NK-92 (cell line): ENCODE results near the gene BEX3.
"Not testable (repeated sequence)": the region's sequence is repeated elsewhere in the genome, so short reads cannot be mapped to it uniquely, and the experiment has no call there.

Experiments used
- DNase-seq: peaks from one replicate; lab custom pipeline; 2025; ENCODE audit not compliant: unreplicated experiment; lab: John Stamatoyannopoulos, UW

Gene BEX3

GRCh38 chrX:103378990-103379389 lies 2.7 kb downstream of the BEX3 start:
- DNase-seq: no peak

DNA sequence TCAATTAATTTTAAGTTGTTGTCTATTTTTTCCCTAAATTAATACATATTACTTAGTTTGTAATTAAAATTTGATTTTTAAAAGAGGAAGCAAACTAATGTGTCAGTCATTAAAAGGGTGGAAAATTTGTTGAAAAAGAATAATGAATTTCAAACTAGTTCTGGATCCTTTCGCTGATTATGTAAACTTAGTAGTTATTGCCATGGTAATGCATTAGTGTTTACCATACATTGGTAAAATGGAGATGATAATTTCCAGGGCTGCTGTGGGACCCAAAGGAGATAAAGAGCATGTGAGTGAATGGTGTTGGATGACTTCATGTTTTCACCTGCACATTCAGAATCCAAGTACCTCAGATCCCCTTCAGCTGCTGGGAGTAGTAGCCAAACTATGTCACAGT lies 6.5 kb downstream of the BEX3 start:
- DNase-seq: no peak

DNA sequence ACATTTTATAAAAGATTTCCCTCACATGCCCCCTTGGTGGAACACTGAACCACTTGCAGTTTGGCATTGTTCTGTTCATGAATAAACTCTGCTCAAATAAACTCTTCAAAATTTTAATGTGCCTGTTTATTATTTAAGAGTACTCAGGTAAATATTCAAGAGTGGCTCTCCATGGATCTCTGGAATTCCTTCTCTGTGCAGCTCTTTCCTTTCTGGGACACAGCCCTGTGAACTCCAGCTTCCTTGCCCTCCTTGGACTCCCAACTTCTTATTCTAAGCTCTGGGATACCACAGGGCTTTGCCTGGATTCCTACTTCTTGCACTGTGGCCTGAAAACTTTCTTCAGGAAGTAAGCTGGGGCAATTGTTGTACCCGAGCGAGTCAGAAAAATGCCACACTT lies 8.3 kb downstream of the BEX3 start:
- no peak for DNase-seq

DNA sequence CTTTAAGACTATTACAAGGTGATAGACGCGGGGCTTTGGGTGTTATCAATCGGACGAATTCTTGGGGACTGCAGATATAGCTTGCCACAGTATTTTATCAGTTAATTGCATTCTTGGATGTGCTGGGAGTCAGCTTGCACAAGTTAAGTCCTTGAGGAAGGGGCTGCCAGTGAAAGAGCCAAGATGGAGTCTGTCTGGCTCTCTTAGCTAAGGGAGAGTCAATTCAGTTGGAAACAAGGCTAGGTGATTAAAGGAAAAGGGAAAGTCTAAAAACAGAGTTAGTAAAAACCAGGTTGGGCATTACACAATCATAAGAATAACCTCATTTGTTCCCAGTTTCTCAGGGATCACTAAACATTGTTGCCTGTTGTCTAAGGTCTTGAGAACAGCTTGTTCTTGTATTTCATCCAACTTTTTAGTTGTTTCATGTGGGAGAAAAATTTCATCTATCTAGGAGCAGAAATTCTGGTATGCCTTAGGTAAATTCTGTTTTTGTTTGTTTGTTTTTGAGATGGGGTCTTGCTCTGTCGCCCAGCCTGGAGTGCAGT lies 9.0 kb downstream of the BEX3 start:
- not testable (repeated sequence) for DNase-seq

DNA sequence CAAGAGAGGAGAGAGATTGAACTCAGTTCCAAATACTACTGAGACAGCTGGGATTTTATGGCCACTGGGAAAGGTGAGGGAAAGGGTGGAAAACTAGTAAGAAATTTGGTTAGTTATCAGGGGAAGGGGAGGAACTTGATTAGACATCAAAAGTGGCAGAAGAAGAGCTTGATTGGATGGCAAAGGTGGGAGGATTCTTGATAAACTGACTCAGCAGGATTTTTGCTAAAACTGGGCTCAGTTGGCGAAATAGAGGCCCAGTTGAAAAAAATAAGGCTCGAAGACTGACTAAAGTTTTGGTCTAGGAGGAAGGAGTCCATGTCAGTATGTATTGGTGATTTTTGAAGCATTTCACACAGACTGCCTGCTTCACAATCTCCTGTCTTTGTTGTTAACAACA lies 10.0 kb downstream of the BEX3 start:
- no peak for DNase-seq

DNA sequence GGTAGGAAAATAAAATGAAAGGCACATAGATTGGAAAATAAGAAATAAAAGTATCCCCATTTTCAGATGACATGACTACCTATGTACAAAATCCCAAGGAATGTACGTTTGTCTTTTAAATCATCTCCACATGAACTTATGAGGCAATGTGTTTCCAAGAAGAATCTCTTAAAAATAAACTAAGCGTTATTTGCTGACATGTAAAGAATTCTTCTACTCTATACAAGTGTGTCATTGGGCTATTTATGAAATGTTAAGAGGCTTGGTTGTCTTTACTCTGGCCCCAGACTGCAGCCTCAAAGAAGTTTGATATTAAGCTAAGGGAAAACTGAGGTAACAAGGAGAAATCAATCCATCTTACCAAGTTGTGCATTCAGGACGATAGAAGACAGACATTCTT lies 17.1 kb downstream of the BEX3 start:
- DNase-seq: no peak

DNA sequence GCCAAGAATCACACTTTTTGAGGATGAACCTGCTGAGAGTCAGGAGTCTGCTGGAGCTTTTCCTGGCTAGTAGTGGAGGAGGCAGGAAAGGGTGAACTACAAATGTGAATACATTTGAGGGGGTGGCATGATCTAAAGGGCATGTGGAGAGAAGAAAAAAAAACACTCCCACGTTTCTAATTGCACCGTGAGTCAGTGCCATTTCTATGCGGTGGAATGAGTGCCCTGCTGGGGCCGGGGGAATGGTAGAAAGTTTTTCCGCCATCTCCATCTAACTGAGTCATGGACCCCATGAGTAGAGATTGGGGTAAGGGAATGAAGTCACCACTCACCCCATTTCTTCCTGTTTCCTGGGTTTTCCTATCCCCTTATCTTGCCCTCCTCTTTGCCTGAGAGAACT lies 19.8 kb downstream of the BEX3 start:
- DNase-seq: no peak

GRCh38 chrX:103396660-103397059 lies 20.3 kb downstream of the BEX3 start:
- no peak for DNase-seq

DNA sequence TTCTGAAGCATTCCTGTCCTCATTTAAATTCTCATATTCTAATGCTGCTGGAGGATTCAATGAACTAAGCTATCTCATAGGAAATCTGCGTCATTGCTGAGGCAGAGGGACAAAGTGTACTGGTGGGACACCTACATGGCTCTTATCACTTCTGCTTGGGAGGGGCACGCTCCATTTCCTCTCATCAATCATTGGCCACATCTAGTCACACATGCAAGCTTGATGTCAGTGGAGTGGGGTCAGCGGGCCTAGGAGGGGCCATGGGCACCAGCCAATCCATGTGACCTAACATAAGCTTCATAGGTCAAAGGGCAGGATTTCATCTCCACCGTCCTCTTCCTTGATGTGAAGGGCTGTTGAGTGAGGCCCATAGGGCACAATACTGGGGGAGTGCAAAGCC lies 21.4 kb downstream of the BEX3 start:
- no peak for DNase-seq

DNA sequence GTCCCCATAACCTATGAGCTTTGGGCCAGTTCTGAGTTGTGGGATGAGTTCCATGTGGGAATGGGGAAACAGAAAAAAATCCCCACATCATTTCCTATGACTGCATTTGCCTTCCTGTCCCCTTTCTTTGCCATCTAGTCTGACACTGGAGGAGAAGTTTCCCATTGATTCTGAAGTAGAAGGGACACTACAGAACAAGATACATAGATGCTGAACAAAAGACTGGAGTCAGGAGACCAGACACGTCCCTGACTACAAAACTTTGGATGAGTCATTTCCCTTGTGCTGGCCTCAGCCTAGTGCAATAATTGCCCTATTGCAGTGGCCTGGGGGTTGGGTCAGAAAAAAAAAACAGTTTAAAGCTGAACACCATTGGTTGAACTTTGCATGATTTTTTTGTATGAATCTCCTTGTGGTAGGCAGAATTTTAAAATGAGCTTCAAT lies 22.1 kb downstream of the BEX3 start:
- DNase-seq: no peak

DNA sequence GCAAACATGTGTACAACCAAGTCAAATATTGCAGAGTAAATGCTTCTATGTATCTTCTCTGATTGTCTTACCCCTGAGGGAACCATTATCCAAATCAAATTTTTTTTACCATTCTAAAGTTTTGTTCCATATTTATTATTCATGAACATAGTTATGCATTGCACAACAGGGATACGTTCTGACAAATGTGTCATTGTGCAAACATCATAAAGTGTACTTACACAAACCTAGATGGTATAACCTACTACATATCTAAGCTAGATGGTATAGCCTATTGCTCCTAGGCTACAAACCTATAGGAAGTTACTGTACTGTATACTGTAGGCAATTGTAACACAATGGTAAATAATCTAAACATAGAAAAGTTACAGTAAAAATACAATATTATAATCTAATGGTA lies 23.4 kb downstream of the BEX3 start:
- DNase-seq: no peak

- no peak for DNase-seq
Measured at GRCh38 chrX:103400931-103401330, 24.6 kb downstream of the BEX3 start.

- DNase-seq: no peak
Measured at GRCh38 chrX:103404231-103405008, 28.1 kb downstream of the BEX3 start.

DNA sequence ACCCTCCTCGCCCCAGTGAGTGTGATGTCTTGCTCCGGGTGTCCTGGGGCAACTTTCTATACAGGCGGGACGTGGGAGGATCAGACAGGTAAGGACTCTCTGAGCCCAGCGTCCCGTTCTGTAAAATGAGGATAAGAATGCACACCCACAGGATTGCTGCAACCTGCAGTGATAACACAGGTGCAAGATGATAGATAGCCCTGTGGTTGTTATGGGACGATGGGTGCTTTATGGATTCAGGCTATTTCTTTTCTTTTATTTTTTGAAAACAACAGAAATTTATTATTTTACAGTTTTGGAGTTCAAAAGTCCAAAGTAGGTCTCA lies 28.6 kb downstream of the BEX3 start:
- no peak for DNase-seq

- no peak for DNase-seq
Measured at GRCh38 chrX:103406256-103406655, 29.9 kb downstream of the BEX3 start.

GRCh38 chrX:103407776-103408175 lies 31.4 kb downstream of the BEX3 start:
- no peak for DNase-seq

DNA sequence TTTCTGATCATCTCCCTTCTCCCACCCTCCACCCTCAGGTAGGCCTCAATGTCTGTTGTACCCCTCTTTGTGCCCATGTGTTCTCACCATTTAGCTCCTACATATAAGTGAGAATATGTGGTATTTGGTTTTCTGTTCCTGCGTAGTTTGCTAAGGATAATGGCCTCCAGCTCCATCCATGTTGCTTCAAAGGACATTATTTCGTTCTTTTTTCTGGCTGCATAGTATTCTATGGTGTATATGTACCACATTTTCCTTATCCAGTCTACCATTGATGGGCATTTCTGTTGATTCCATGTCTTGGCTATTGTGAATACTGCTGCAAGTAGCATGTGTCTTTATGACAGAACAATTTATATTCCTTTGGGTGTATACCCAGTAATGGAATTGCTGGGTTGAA lies 35.4 kb downstream of the BEX3 start:
- not testable (repeated sequence) for DNase-seq

GRCh38 chrX:103413705-103414387 lies 37.5 kb downstream of the BEX3 start:
- no peak for DNase-seq

- no peak for DNase-seq
Measured at GRCh38 chrX:103414561-103414960, 38.2 kb downstream of the BEX3 start.

DNA sequence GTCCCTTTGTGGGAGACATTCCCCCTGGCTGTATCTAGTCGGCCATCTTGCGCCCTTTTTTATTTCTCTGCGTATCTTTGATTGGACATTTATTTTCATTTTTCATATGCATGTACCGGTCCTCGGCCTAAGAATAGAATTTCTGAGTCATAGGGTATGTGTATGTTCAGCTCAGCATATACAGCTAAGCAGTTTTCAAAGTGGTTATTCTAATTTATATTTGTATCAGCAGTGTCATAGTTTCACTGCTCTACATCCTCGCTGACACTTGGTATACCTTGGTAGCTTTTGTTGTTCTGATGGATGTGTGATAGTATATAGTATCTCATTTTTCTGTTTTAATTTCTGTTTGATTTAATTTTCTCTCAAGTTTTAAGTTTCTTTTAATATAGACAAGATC lies 38.7 kb downstream of the BEX3 start:
- DNase-seq: no peak

DNA sequence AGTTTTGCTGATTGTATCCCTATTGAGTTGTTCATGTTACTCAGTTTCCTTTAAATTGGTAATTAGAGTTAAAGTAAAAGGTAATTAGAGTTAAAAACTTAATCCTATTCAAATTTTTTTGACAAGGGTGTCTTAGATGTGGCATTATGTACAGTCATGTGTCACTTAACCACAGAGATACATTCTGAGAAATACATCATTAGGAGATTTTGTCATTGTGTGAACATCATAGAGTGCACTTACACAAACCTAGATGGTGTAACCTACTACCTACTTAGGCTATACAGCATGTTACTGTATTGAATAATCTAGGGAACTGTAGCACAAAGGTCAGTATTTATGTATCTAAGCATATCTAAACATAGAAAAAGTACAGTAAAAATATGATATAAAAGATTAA lies 39.2 kb downstream of the BEX3 start:
- DNase-seq: no peak

GRCh38 chrX:103417370-103417769 lies 41.0 kb downstream of the BEX3 start:
- no peak for DNase-seq

DNA sequence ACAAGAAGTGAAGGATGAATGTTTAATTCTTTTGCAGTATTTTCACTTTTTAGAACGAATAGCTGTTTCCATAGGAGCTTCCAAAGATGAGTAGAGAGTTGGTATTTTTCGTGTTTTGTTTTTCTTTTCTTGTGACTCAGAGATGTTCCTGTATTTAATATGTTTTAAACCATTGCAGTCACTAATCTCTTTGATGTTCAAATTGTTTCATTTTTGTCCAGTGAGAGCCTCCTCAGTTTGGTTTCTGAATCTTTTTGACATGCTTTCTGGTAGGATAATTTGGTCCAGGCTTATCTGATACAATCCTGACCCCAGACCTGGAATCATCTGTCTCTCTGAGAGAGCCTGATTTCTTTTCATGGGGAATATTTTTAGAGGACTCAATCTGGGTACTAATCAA lies 41.6 kb downstream of the BEX3 start:
- DNase-seq: no peak
